ENCODE results near the gene OR5T3. TPM values are rescaled to one million over a fixed set of nuclear protein-coding genes. Genes with fewer than 3 reads are reported as not detected.

Gene OR5T3
- total and polyA plus RNA-seq, 2 of the 8 experiments (the other 6 are each of a cell fraction or from before 2014, with no cell fraction given), result not detected

DNA sequence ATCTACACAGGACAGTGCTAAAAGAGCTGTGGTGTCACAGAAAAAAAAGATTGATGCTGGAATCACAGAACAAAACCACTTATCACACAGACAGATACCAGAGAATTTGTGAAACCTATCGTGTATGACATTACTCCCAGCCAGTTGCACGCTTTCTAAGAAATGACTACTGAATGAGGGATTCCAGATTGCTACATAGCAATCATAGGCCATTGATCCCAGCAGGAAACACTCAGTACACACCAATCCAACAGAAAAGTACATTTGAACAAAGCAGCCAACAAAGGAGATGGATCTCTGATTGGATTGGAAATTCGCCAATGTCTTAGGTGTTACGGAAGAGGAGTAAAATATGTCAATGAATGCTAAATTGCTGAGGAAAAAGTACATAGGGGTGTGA, 44.8 kb downstream of the OR5T3 start:
- Histone ChIP-seq H3K14ac (ENCODE audit: insufficient read length) (no peak overlapping the region), H4K20me1 (replicated peaks in 1 of 2; ENCODE audit: control insufficient read depth in 1 of 2, insufficient read depth in 2 of 2, low read length in 2 of 2) (no peaks in the 10 kb centered on the region), H4K91ac (replicated peaks; ENCODE audit: insufficient read length, low read length) (no peak overlapping the region), H3K23me2 (ENCODE audit: low read depth, low read length) (no peaks in the 10 kb centered on the region), H3K36me3 (ENCODE audit: control insufficient read depth in 2 of 4, insufficient read depth in 4 of 4, low read length in 3 of 4) (no peaks in the 10 kb centered on the region), H3K4ac (replicated peaks; ENCODE audit: insufficient read length, low read depth, low read length) (no peak overlapping the region), H3K18ac (ENCODE audit: extremely low read depth, low read length) (no peak overlapping the region), H3K79me1 (ENCODE audit: low read depth, low read length) (no peaks in the 10 kb centered on the region), H2BK5ac (ENCODE audit: low read depth, low read length) (no peak overlapping the region), H3K9ac (replicated peaks in 1 of 4; ENCODE audit: extremely low read depth in 1 of 4, low read depth in 3 of 4, low read length in 3 of 4) (no peak overlapping the region), H3K9me3 (ENCODE audit: insufficient read depth in 2 of 2, low read depth in 1 of 2, low read length in 1 of 2) (no peaks in the 10 kb centered on the region), H3K79me2 (ENCODE audit: control insufficient read depth in 1 of 2, insufficient read depth in 2 of 2, low read length in 2 of 2) (no peaks in the 10 kb centered on the region), H2AFZ (ENCODE audit: low read length) (peak overlapping the region; percentile 84), H3K4me2 (ENCODE audit: insufficient read depth in 1 of 2, low read depth in 2 of 2, low read length in 2 of 2) (no peak overlapping the region), H3K56ac (replicated peaks; ENCODE audit: insufficient read length, low read depth, low read length) (no peak overlapping the region), H2AK5ac (ENCODE audit: low read depth, low read length) (no peak overlapping the region), H3K27ac (ENCODE audit: low read depth, low read length) (no peak overlapping the region), H2BK12ac (ENCODE audit: low read depth, low read length) (no peak overlapping the region), H2BK20ac (ENCODE audit: low read length) (no peak overlapping the region), H4K5ac (ENCODE audit: insufficient read length, low read depth, low read length) (no peak overlapping the region), H3K27me3 (replicated peaks in 1 of 4; ENCODE audit: control insufficient read depth in 3 of 4, extremely low read depth in 1 of 4, insufficient read depth in 3 of 4, low read length in 3 of 4) (no peaks in the 10 kb centered on the region), H3K23ac (ENCODE audit: insufficient read length) (no peak overlapping the region), H3K4me3 (ENCODE audit: extremely low read depth in 1 of 4, insufficient read depth in 2 of 4, low read depth in 3 of 4, low read length in 4 of 4) (no peak overlapping the region), H2BK120ac (replicated peaks; ENCODE audit: low read depth, low read length) (no peak overlapping the region), H4K8ac (ENCODE audit: extremely low read depth, insufficient read depth, low read length) (no peak overlapping the region), H3K4me1 (replicated peaks in 1 of 4; ENCODE audit: control insufficient read depth in 3 of 4, insufficient read depth in 4 of 4, low read length in 3 of 4) (no peaks in the 10 kb centered on the region), H2BK15ac (ENCODE audit: low read length) (no peak overlapping the region)
- ChIA-PET POLR2A (ENCODE audit: partially characterized antibody) (no interaction called here), CTCF (ENCODE audit: partially characterized antibody) (no interaction called here)
- 92% methylated on average over 4 of the region's 4 CpGs; no CpG with 5 or more reads in 1 of the 2 experiments for WGBS, 2 experiments (ENCODE audit: extremely low coverage in 1 of 2, insufficient coverage in 1 of 2, insufficient read length in 1 of 2, insufficient replicate concordance in 2 of 2, low coverage in 1 of 2, low lambda C conversion rate in 2 of 2, missing lambda C conversion rate in 1 of 2)
- no peak for DNase-seq (ENCODE audit: low read depth in 1 of 2, low spot score in 2 of 2)
- no peak for FAIRE-seq
- no peak for TF ChIP-seq YY1 (IDR thresholded peaks at IDR 0.05; ENCODE audit: low read depth, low read length)
- TF ChIP-seq GABPA (IDR thresholded peaks at IDR 0.05; ENCODE audit: borderline replicate concordance, insufficient read depth, low read length), result no peak
- TF ChIP-seq SUZ12 (IDR thresholded peaks at IDR 0.05; ENCODE audit: low read length), result no peak
- no peak for TF ChIP-seq RNF2 (IDR thresholded peaks at IDR 0.05; ENCODE audit: borderline replicate concordance, low read depth, low read length, missing control alignments, poor library complexity, severe bottlenecking)
- no peak for TF ChIP-seq KDM5A (IDR thresholded peaks at IDR 0.05; ENCODE audit: low read length)
- TF ChIP-seq EGR1 (IDR thresholded peaks at IDR 0.05; ENCODE audit: borderline replicate concordance, low read depth, low read length), result no peak
- TF ChIP-seq GTF2F1 (IDR thresholded peaks at IDR 0.05; ENCODE audit: borderline replicate concordance, low read depth, low read length), result no peak
- no peak for TF ChIP-seq SIX5 (IDR thresholded peaks at IDR 0.05; ENCODE audit: low read depth, low read length)
- TF ChIP-seq RBBP5 (IDR thresholded peaks at IDR 0.05; ENCODE audit: borderline replicate concordance, low read depth, low read length), result no peak
- no peak for TF ChIP-seq TAF1 (IDR thresholded peaks at IDR 0.05; ENCODE audit: low read depth, low read length)
- no peak for TF ChIP-seq CEBPB (IDR thresholded peaks at IDR 0.05; ENCODE audit: low read depth, low read length)
- TF ChIP-seq FOSL1 (IDR thresholded peaks at IDR 0.05; ENCODE audit: insufficient read depth, low read depth, low read length), result no peak
- no peak for TF ChIP-seq CBX8 (IDR thresholded peaks at IDR 0.05; ENCODE audit: borderline replicate concordance, low read depth, low read length)
- no peak for TF ChIP-seq SP2 (IDR thresholded peaks at IDR 0.05; ENCODE audit: low read length)
- TF ChIP-seq BACH1 (IDR thresholded peaks at IDR 0.05; ENCODE audit: low read length), result no peak
- TF ChIP-seq SP4 (IDR thresholded peaks at IDR 0.05; ENCODE audit: low read length), result no peak
- TF ChIP-seq TCF12 (IDR thresholded peaks at IDR 0.05; ENCODE audit: low read depth, low read length), result no peak

Measured in H1 (cell line).